AG04449 (cell line): Measurements from ENCODE around the gene AP1G2.
A peak's percentile ranks its signal among the peaks of the same experiment; 100 is the strongest.

Experiments
- CTCF ChIA-PET: fragments of 350-600 bp; formaldehyde crosslinking; extraction: SDS; loops from one replicate; lab custom pipeline; 2021; ENCODE audit warnings: antibody characterized with exemption; lab: Yijun Ruan, JAX
- POLR2A ChIA-PET: fragments of 400-600, 350-600 bp; formaldehyde crosslinking; extraction: SDS; loops from one replicate; lab custom pipeline; 2020; ENCODE audit warnings: antibody characterized with exemption, inconsistent platforms; lab: Yijun Ruan, JAX
- DNase-seq: peaks from one replicate; pipeline ENCODE4 v3.0.0-alpha.2; 2010; ENCODE audit warnings: low read depth, low spot score
- H3K4me3 ChIP-seq: 2 replicates; pipeline ENCODE4 v1.5.1; 2011; ENCODE audit warnings: low read depth, mild to moderate bottlenecking, control low read depth, low read length
- TF ChIP-seq, protein P1 (sequence below): IDR thresholded peaks from one replicate; pipeline ENCODE4 v1.5.1; 2011; ENCODE audit warnings: mild to moderate bottlenecking, moderate library complexity, low read length, control low read depth, inconsistent platforms; ENCODE audit not compliant: insufficient read depth; ENCODE audit errors: missing control alignments

Gene AP1G2

DNA sequence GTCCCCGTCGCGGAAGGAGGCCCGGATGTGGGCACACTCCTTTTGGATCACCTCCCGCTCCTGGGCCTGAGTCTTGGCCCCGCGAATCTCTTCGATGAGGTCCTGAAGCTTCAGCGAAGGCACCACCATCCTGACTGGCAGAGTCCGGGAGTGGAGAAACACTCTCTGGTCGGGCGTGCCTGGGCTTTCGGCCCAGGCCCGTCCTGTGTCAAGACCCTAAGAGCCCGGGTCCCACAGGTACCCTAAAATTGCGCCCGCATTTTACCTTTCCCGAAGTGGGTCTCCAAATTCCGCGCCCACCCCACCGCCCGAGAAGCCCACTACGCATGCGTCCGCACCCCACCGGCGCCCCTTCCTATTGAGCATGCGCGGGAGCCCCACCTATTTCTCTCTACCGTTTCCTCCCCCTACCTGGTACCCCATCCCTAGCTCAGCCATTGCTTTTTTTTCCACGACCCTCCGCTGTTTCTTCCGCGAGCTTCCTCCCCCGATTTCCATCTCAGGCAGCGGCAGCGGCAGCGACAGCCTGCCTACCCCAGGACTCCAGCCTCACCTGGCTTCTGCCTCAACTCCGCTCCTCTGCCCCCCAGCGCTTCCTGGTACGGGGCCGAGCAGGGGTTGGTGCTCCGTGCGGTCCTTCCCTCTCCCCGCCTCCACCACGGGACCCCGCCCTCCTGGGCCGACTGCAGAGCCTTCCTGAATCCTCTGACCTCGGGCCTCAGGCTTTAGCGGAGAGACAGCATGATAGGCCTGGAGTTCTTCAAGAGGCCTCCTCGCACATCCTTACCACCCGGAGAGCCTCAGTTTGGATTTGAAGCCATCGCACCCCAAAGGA, at the start of gene AP1G2:
Gene AP1G2, minus strand, starts transcription at position 606 of the 835 bp plus-strand sequence. Its CDS starts 477 bp downstream, at position 129.
- ChIA-PET CTCF (interaction anchor here (0.6 to 19.3 kb wide), 10 partner anchors 8 to 387 kb away, joined by 3 to 910 read pairs (median 6); partner anchors contain the start of gene THTPA), POLR2A (interaction anchor here (1.7 kb wide), 1 partner anchor 12 kb away, joined by 5 read pairs; the partner anchor contains the start of gene THTPA)
- DNase-seq: no peak
- peak within 1 kb of the TSS; percentile 64 for H3K4me3 ChIP-seq
- TF ChIP-seq, protein P1, sequence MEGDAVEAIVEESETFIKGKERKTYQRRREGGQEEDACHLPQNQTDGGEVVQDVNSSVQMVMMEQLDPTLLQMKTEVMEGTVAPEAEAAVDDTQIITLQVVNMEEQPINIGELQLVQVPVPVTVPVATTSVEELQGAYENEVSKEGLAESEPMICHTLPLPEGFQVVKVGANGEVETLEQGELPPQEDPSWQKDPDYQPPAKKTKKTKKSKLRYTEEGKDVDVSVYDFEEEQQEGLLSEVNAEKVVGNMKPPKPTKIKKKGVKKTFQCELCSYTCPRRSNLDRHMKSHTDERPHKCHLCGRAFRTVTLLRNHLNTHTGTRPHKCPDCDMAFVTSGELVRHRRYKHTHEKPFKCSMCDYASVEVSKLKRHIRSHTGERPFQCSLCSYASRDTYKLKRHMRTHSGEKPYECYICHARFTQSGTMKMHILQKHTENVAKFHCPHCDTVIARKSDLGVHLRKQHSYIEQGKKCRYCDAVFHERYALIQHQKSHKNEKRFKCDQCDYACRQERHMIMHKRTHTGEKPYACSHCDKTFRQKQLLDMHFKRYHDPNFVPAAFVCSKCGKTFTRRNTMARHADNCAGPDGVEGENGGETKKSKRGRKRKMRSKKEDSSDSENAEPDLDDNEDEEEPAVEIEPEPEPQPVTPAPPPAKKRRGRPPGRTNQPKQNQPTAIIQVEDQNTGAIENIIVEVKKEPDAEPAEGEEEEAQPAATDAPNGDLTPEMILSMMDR: no peak

DNA sequence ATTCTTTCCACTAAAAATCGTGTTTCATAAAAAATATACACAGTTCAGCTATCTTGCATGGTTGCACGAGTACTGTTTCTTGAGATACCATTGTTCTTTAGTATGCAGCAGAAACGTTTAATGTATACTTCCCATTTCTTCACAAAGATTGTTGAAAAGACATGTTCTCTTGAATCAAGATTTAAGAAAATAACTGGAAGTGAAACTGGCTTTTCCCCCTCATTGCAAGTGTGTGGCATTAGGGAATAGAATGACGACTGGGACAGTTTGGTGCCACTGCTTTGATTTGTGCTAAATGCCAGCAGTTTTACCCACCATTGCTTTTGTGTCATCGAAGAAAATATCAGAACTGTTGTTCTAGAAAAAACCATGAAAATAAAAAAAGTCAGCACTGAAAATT, 48.3 kb upstream of the AP1G2 start:
- no peak for DNase-seq
- TF ChIP-seq, protein P1: no peak
- ChIA-PET CTCF (interaction anchor here (1.7 kb wide), 1 partner anchor 16 kb away, joined by 5 read pairs; no protein-coding TSS in a partner anchor), POLR2A (no interaction called here)
- H3K4me3 ChIP-seq: no peak overlapping the region

DNA sequence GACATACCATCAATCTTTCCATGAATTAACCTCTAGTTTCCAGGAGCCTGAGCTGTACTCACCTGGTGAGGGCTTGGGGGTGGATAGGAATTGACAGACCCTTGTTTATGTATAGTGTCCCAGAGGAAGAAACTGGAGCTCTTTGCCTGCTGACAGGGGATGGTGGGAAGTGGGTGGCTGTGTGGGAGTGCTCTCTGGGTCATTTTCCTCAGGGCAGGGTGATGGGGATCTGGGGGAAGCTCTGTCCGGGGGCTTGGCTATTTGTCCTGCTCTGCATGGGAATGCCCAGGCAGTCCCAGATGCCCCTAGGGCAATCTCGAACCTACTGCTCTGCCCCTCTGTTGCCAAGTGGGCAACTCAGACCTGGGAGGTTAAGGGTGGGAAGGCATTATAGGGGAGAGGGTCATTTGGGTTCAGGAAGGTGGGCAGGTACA, 46.8 kb upstream of the AP1G2 start:
- no peak for DNase-seq
- TF ChIP-seq, protein P1: no peak
- POLR2A ChIA-PET: no interaction called here
- H3K4me3 ChIP-seq: no peak overlapping the region
- CTCF ChIA-PET: interaction anchor here (1.1 to 5.4 kb wide), 2 partner anchors 17 to 25 kb away, joined by 3 to 39 read pairs; no protein-coding TSS in a partner anchor

GRCh38 chr14:23613242-23614070, 45.9 kb upstream of the AP1G2 start:
- DNase-seq: no peak
- H3K4me3 ChIP-seq: no peak overlapping the region
- TF ChIP-seq, protein P1: no peak
- ChIA-PET POLR2A (no interaction called here), CTCF (interaction anchor here (1.1 to 5.4 kb wide), 4 partner anchors 18 to 317 kb away, joined by 3 to 39 read pairs (median 3); no protein-coding TSS in a partner anchor)

GRCh38 chr14:23612802-23613201, 45.2 kb upstream of the AP1G2 start:
- H3K4me3 ChIP-seq: no peak overlapping the region
- POLR2A ChIA-PET: no interaction called here
- CTCF ChIA-PET: interaction anchor here (0.6 to 5.4 kb wide), 5 partner anchors 13 to 344 kb away, joined by 3 to 39 read pairs (median 4); no protein-coding TSS in a partner anchor
- no peak for DNase-seq
- TF ChIP-seq, protein P1: no peak
